GM19240 (cell line): Measurements from ENCODE around the gene NUP107.
A peak's percentile ranks its signal among the peaks of the same experiment; 100 is the strongest.

ENCODE experiments used
- DNase-seq: peaks from one replicate; pipeline ENCODE4 v3.0.0; 2011; ENCODE audit warnings: low spot score; ENCODE audit not compliant: insufficient read length

NUP107 gene

DNA sequence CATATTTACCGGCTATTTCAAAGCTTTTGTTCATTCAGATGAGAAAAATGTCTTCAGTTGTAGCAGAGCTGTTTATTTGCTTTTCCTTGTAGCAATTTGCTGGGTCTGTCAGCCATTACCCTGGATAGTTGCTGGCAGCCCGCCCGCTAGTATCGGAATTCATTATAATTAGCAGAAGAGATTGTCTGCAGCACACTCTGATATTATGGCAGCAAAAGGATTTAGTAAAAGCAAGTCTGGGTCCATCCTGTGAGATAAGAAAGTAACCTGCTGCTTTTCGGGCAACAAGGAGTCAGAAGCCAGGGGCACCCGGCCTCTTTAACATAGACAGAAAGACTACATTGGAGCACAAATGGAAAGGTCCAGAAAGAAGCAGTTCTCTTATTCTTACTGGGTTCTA lies 53.1 kb downstream of the NUP107 start:
- DNase-seq, result no peak

DNA sequence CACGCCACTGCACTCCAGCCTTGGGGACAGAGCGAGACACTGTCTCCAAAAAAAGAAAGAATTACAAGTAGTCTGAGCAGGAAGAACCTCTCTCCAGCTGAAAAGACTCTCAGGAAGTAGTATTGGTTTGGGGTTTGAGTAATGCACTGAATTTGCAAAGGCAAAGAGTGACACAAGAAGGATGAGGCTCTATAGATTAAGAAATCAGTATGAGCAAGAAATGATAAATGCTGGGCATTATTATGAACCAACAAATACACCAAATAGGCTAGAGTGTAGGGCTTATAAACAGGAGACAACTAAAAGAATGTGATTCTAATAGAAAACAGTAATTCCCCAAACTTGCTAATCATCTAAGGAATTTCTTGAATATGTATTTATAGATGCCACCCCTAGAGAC lies 56.6 kb downstream of the NUP107 start:
- no peak for DNase-seq

DNA sequence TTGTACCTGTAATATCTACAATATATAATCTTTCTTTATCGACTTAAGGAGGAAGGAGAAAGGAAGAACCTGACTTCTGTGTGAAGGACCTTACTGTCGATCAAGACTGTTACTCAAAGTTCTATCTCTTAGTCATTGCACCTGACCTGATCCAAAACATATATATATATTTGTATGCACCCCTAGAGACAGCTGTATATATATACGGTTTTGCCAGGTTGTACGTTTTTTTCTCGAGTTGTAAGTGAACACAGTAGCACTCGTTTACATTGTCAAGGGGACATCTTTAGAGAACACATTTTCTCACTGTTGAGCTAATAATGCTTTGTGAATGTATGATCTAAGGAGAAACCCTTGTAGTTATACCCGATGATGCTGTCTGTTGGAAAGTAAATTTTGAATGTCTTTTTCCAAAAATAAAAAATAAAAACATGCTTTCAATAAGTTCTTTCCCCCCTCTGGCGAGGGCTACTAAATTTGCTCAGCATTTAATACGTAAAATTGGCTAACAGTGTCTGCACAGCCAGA lies 58.7 kb downstream of the NUP107 start:
- DNase-seq, result no peak

DNA sequence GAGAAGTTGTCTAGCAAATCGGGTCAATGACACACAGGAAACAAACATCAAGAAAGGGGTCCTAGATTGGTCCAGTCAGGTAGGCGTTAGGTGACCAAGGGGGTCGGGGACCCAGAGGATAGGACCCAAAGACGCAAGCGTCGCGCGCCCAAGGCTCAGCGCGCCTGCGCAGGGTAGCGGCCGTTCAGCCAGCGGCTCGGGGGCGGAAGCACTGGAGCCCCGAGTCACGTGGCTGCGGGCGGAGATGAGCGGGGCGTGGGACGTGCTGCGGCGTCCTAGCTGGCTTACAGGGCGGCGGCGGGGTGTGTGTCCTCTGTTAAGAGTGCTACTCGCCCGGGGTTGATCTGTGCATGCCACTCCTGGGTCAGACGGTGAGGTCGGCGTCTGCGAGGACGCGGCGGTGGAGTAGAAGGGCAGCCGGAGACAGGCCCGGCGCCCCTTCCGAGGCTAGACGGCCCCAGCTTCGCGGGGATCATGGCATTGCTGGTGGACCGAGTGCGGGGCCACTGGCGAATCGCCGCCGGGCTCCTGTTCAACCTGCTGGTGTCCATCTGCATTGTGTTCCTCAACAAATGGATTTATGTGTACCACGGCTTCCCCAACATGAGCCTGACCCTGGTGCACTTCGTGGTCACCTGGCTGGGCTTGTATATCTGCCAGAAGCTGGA lies 59.3 kb downstream of the NUP107 start, which contains the start of gene SLC35E3:
SLC35E3 (plus strand) TSS at position 273 of the 668 bp plus-strand sequence; CDS start at position 475, 202 bp downstream.
- peak; percentile 92 for DNase-seq

DNA sequence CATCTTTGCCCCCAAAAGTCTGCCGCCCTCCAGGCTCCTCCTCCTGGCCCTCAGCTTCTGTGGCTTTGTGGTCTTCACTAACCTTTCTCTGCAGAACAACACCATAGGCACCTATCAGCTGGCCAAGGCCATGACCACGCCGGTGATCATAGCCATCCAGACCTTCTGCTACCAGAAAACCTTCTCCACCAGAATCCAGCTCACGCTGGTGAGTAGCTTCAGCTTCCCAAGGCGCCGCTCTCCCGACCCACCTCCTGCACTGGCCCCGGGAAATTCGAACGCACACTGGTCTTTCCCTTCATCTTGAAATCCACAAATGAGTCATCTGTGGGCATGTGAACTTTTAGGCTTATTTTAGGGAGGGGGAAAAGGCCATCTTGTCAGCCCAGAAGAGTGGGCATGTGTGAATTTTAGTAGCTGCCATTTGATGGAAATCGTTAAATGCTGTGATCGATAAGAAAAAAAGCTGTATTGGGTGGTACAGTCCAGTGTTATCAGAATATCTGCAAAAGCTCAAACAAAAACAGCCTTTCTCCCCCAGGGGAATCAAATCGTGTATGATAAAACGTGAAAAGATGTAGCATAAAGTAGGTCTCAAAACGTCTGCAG lies 59.9 kb downstream of the NUP107 start:
- DNase-seq, result no peak

DNA sequence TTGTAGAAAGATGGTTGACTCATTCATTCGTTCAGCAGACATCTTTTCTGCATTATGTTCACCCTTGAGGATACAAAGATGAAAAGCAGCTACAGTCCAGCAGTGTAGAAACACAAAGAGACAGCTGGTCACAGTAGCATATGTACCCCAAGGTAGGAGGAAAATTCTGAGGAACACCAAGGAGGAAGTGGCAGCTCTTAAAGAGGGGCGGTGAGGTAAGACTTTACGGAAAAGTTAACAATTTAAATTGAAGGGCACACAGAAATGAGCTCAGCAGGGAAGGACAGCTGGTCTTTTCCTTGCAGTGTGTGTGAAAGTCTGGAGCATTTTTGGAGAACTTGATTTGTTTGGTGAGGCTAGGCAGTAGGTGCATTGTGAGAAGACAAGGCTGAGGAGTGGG lies 62.7 kb downstream of the NUP107 start:
- no peak for DNase-seq

DNA sequence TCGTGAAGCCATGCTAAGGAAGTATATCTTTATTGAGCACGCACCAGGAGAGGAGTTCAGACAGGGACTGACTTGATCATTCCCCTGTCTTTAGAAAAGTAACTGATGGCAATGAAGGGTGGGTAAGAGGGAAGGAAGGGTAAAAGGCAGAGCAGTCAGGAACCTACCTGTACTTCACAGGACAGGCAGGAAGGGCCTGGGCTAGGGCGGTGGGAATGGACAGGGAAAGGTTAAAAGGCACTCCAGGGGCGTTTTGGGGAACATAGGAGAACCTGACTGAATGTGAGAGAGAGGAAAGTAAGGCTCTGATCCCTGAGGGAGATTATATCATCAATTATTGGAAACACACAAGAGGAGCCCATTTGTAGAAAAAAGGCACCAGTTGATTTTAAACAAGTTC lies 63.1 kb downstream of the NUP107 start:
- no peak for DNase-seq

DNA sequence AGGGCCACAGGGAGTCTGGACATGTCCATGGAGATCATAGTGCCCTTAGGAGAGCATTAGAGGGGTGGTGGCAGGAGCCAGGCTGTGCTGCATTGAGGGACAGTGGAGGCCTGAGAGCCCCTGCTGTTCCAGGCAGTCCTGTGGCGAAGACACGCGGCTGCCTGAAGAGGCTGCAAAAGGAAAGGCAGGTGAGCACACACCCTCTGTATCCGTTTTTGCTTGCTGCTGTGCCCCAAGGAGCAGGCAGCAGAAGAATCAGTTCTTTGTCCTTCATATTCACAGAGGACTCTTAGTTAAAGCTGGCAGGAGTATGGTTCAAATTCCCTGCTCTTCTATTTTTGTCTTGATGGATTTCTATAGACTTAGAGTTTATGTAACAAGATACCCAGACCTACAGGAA lies 63.7 kb downstream of the NUP107 start:
- DNase-seq, result no peak

DNA sequence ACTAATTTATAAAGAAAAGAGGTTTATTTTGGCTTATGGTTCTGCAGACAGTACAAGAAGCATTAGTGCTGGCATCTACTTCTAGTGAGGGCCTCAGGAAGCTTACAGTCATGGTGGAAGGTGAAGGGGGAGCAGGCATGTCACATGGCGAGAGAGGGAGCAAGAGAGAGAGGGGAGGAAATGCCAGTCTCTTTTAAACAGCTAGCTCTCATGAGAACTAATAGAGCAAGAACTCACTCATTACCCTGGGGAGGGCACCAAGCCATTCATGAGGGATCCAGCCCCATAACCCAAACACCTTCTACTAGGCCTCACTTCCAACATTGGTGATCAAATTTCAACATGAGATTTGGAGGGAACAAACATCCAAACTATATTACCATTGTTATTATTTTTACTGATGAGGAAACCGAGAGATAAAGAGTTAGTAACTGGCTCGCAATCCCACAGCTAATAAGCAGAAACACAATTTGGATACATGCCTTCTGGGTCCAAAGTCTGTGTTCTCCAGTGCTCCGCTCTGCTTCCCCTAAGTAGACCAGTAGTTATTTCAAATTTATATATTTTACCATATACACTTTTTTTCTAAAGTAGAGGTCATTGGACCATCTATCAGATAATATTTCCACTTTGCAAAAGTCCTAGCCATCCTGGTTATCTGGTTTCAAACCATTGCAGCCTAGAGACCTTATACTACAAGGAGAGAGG lies 68.9 kb downstream of the NUP107 start:
- DNase-seq, result no peak

DNA sequence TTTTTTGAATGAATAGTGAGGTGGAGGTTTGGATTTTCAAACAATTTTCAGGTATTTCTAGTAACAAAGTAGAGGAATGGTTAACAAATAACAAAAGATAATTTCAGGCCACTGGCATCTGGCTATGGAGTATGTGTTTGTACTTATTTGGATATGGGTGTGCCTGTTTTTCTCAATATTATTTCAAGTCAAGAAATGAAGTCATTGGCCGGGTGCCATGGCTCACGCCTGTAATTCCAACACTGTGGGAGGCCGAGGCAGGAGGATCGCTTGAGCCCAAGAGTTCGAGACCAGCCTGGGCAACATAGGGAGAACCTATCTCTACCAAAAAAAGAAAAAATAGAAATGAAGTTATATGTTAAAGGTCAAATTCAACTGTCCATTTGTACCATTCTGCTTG lies 73.1 kb downstream of the NUP107 start:
- DNase-seq, result no peak

DNA sequence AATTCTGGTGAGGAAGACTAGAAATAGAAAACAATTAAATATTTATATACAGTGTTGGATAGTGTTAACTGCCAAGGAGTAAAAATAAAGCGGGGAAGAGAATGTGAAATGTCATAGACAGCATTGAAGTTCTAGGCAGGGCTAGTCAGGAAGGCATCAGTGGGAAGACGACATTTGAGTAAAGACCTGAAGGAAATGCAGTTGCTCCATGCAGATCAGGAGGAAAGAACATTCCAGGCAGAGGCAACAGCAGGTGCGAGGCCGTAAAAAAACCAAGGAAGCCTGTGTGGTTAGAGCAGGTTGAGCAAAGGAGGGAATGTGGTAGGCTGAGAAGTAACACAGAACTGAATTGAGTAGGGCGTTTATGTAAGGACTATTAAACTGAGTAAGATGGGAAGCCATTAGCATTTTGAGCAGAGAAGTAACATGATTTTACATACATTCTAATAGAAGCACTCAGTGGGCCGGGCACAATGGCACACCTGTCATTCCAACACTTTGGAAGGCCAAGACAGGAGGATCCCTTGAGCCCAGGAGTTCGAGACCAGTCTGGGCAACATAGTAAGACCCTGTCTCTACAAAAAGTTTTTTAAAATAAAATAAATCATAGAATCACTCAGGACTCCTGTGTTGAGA lies 74.1 kb downstream of the NUP107 start:
- DNase-seq, result no peak

DNA sequence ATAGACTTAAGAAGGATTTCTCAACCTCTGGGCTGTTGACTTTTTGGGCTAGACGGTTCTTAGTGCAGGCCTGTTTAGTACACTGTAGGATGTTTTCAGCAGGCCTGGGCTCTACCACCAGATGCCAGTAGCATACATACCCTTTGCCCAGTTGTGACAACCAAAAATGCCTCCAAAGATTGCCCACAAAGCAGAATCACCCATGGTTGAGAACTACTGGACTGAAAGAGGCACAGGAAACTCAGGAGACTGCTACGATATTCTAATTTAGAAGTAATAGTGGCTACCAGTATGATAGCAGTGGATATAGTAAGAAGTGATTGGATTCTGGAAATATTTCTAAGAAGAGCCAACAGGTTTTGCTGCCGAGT lies 74.6 kb downstream of the NUP107 start:
- no peak for DNase-seq

DNA sequence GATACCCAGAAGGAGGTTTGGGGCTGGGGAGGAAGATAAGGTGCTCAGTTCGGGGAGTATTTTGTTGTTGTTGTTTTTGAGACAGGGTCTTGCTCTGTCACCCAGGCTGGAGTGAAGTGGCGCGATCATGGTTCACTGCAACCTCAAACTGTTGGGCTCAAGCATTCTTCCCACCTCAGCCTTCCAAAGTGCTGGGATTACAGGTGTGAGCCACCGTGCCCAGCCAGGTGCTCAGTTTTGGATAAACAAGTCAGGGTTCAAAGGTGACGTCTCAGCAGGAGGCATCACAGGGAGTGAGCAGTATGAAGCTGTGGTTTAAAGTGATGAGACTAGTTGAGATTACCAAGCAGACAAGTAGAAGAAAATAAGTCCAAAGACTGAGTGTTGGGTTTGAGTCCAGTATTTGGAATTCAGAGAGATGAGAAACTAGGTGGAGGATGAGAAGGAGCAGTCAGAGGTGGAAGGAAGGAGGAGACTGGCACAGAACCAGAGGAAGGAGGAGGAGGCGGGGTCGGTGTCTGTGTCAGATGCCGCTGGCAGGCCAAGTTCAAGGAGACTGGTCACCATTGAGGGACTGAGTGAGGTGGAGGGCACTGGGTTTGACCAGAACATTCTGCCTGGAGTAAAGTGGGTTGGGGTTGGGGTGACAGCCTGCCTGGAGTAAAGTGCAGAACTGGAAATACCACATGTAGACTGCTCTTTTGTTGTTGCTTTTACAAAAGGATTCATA lies 75.3 kb downstream of the NUP107 start:
- no peak for DNase-seq

DNA sequence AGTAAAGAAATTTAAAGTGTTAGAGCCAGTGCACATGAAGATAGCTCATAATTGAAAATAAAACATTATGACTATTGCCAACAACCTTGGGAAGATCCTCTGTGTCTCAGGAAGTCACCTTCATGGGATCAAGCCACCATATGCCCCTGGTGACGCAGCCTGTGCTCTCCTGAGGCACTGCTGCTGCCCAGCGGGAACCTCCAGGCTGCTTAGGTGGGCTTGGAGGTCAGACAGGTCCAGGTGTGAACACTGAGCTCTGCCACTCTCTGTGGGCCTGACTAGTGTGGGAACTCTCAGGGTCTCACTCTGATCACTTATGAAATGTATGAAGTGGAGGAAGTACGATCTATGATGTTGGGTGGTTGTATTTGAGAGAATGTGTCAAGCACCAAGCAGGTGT lies 75.9 kb downstream of the NUP107 start:
- DNase-seq, result no peak

DNA sequence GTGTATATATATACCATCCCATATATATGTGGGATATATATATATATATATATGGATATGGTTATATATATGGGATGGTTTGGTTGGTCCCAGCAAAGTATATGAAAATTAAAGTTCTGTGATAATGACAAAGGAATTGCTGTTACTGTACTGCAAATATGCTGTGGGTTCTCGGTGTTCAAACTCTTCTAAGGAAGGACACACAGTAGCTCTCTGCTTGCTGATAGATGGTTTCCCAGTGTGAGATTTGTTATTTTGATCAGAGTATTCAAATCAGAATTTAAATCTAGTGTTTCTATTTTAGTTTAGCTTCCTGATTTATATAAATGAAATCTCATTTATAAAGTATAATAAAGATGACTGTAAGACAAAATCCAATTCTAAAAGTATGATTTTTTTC lies 78.9 kb downstream of the NUP107 start:
- no peak for DNase-seq

DNA sequence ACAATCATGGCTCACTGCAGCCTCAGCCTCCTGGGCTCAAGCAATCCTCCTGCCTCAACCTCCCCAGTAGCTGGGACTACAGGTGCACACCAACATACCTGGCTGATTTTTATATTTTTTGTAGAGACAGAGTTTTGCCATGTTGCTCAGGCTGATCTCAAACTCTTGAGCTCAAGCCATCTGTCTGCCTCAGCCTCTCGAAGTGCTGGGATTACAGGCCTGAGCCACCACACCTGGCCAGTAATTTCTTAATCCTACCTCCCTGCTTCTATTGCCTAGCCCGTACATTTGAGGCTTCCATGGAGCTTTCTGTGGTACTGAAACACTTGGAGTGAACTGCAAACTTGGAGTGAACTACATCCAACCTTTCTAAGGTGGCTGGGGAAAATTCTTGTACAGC lies 79.9 kb downstream of the NUP107 start:
- DNase-seq, result no peak

DNA sequence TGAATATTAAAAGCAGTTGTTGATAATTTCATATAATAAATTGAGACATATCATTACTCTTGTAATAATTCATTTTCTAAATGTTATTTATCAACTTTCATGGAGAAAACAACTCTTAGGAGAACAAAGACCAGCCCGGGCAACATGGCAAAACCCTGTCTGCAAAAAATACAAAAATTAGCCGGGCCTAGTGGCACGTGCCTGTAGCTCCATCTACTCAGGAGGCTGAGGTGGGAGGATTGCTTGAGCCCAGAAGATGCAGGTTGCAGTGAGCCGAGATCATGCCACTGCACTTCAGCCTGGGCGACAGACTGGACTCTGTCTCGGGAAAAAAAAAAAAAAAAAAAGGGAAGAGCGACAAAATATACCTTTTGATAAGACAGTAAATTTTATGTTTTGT lies 80.4 kb downstream of the NUP107 start:
- DNase-seq, result no peak

DNA sequence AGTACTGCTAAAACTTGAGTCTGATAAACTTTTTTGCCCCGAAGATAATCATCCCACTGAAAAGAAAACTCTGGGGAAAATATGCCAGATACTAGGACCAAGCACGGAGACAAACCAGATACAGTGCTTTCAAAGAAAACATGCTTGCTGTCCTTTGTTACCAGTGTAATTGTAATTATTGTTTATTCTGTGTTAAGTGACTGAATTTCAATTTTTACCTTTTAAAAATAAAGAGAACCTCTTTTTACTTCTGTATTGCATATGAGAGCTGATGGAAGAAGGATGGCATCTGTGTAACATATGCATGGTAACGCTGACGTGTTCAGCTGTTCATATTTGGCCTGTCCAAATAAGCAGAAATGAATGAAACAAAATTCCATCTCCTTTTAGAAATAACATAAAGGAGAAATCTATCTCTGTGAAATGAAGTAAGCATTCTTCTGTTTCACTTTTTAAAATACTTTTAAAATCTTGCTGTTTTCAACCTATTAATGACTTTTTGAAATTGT lies 81.7 kb downstream of the NUP107 start:
- DNase-seq, result no peak

DNA sequence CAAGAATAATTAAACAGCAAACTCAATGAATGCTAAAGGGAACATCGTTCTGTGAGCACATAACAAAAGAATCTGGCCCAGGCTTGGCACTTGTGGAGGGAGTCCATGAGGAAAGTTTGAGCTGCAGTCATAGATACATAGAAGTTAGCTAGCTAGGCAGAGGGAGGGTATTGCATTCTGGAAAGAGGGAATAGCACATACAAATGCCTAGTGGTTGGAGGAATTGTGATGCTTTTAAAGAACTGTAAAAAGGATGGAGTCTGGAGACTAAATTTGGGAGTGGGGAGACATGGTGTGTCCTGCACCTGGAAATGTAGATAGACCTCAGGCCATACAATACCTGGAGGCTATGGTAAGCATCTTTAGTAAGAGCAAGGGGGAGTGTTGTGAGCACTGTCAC lies 83.2 kb downstream of the NUP107 start:
- no peak for DNase-seq

DNA sequence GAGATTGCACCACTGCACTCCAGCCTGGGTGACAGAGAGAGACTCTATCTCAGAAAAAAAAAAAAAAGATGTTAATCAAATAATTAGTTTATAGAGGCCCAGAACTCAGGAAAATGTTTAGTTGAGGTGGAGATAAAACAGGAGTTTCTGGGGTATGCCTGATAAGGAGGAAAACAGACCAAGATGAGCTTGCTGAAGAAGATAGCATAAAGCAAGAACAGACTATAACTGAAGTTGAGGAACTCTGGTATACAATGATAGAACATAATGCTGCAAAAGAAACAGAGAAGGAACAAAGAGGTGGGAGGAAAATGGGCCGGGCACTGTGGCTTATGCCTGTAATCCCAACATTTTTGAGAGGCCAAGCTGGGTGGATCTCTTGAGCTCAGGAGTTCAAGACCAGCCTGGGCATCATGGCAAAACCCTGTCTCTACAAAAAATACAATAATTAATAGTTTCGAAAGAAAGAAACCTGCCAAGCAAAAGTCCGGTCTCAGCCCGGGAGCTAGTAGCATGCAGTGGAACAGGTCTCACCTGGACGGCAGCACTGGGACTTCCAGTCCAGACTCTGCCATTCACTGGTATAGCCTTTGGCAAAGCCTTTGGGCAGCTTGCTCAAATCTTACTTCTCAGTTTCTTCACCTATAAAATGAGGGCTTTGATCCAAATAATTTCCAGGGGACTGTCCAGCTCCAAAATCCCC lies 84.6 kb downstream of the NUP107 start:
- DNase-seq, result no peak

DNA sequence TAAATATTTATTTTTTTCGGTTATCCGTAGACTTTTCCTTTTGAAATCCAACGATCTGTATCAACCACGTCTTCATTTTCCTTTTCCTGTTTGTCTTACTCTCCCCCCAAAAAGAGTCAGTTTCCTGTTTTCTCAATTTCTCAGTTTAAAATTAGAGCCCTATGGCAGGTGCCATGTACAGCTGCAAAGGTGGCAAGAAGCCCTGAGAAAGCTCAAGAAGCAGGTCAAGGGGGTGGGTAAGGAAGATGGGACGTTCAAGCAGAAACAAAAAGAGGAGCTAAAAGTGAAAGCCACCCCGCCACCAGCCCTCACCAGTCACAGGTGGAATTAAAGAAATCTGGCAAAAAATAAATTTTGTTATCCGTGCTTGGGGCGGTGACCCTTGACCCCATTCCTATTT lies 85.9 kb downstream of the NUP107 start:
- peak; percentile 19 for DNase-seq
